Measurements from ENCODE around the gene TOMM34. TPM values are rescaled to one million over a fixed set of nuclear protein-coding genes. Genes with fewer than 3 reads are reported as not detected.

Gene TOMM34
- total and polyA plus RNA-seq, 2 experiments from 2014 or later, result 27.4 to 38.7 TPM

DNA sequence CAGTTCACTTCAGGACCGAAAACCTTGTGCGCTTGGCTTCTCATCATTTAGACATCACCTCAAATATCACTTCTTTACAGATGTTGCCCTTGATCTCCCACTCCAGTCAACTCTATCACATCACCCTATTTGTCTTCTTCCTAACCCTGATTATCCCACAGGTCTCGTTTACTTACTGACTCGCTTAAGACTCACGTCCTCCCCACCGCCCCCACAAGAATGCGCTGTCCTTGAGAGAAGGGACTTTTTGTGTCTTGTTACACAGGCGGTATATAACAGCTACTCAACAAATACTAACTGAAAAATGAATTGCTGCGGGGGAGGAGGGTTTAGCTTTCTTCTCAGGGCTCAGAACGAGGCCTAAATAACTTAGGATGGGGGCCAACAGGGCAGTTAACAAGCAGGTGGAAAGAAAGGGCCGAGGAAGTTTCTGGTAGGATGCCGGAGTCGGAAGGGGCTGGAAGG lies 527 bp downstream of the TOMM34 start (continued):
- TF ChIP-seq, protein P1, sequence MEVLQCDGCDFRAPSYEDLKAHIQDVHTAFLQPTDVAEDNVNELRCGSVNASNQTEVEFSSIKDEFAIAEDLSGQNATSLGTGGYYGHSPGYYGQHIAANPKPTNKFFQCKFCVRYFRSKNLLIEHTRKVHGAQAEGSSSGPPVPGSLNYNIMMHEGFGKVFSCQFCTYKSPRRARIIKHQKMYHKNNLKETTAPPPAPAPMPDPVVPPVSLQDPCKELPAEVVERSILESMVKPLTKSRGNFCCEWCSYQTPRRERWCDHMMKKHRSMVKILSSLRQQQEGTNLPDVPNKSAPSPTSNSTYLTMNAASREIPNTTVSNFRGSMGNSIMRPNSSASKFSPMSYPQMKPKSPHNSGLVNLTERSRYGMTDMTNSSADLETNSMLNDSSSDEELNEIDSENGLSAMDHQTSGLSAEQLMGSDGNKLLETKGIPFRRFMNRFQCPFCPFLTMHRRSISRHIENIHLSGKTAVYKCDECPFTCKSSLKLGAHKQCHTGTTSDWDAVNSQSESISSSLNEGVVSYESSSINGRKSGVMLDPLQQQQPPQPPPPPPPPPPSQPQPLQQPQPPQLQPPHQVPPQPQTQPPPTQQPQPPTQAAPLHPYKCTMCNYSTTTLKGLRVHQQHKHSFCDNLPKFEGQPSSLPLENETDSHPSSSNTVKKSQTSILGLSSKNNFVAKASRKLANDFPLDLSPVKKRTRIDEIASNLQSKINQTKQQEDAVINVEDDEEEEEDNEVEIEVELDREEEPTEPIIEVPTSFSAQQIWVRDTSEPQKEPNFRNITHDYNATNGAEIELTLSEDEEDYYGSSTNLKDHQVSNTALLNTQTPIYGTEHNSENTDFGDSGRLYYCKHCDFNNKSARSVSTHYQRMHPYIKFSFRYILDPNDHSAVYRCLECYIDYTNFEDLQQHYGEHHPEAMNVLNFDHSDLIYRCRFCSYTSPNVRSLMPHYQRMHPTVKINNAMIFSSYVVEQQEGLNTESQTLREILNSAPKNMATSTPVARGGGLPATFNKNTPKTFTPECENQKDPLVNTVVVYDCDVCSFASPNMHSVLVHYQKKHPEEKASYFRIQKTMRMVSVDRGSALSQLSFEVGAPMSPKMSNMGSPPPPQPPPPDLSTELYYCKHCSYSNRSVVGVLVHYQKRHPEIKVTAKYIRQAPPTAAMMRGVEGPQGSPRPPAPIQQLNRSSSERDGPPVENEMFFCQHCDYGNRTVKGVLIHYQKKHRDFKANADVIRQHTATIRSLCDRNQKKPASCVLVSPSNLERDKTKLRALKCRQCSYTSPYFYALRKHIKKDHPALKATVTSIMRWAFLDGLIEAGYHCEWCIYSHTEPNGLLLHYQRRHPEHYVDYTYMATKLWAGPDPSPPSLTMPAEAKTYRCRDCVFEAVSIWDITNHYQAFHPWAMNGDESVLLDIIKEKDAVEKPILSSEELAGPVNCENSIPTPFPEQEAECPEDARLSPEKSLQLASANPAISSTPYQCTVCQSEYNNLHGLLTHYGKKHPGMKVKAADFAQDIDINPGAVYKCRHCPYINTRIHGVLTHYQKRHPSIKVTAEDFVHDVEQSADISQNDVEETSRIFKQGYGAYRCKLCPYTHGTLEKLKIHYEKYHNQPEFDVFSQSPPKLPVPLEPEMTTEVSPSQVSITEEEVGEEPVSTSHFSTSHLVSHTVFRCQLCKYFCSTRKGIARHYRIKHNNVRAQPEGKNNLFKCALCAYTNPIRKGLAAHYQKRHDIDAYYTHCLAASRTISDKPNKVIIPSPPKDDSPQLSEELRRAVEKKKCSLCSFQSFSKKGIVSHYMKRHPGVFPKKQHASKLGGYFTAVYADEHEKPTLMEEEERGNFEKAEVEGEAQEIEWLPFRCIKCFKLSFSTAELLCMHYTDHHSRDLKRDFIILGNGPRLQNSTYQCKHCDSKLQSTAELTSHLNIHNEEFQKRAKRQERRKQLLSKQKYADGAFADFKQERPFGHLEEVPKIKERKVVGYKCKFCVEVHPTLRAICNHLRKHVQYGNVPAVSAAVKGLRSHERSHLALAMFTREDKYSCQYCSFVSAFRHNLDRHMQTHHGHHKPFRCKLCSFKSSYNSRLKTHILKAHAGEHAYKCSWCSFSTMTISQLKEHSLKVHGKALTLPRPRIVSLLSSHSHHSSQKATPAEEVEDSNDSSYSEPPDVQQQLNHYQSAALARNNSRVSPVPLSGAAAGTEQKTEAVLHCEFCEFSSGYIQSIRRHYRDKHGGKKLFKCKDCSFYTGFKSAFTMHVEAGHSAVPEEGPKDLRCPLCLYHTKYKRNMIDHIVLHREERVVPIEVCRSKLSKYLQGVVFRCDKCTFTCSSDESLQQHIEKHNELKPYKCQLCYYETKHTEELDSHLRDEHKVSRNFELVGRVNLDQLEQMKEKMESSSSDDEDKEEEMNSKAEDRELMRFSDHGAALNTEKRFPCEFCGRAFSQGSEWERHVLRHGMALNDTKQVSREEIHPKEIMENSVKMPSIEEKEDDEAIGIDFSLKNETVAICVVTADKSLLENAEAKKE (CRISPR knock-in tag; IDR thresholded peaks at IDR 0.05), result no peak
- TF ChIP-seq, protein P2, sequence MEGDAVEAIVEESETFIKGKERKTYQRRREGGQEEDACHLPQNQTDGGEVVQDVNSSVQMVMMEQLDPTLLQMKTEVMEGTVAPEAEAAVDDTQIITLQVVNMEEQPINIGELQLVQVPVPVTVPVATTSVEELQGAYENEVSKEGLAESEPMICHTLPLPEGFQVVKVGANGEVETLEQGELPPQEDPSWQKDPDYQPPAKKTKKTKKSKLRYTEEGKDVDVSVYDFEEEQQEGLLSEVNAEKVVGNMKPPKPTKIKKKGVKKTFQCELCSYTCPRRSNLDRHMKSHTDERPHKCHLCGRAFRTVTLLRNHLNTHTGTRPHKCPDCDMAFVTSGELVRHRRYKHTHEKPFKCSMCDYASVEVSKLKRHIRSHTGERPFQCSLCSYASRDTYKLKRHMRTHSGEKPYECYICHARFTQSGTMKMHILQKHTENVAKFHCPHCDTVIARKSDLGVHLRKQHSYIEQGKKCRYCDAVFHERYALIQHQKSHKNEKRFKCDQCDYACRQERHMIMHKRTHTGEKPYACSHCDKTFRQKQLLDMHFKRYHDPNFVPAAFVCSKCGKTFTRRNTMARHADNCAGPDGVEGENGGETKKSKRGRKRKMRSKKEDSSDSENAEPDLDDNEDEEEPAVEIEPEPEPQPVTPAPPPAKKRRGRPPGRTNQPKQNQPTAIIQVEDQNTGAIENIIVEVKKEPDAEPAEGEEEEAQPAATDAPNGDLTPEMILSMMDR (conservative IDR thresholded peaks at IDR 0.05; ENCODE audit: low read depth in 2 of 2), result no peak
- TF ChIP-seq ZNF331 (CRISPR knock-in tag; IDR thresholded peaks at IDR 0.05; ENCODE audit: low read depth), result no peak
- TF ChIP-seq JUNB (IDR thresholded peaks at IDR 0.05; ENCODE audit: unreplicated experiment), result no peak

DNA sequence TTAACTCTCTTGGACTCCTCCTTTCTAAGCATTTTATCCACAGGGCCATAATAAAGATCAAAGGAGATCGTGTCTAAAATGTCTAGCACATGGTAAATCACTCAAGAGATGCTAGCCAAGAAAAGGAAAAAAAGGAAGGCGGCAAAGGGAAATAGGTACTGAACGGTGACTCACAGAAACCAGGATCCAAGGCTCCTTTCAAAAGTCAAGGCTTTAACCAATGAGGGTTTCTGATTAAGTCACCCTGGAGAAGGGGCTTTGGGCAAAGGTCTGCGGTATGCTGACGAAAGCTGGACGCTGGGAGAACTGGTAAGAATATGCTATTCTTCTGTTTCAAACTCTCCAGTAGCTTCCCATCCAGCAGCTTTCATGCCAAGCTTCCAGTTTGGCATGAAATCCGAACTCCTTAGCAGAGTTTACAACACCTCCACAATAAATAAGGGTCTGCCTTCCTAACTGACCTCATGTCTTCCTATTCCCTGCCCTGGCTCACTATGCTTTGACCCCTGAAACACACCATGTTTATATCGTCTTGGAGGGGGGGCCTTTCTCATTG lies 1.0 kb downstream of the TOMM34 start:
- Mint-ChIP-seq H3K27ac (peak overlapping the region; percentile 95; the same call in 1 of the 2 replicates), H3K27me3 (ENCODE audit: insufficient read depth, low read depth, poor library complexity) (peaks cover 14% of the 10 kb centered on the region), H3K4me1 (peaks cover 30% of the 10 kb centered on the region), H3K36me3 (ENCODE audit: low read depth) (peaks cover 24% of the 10 kb centered on the region), H3K4me3 (peak overlapping the region; percentile 97), H3K9me3 (no peaks in the 10 kb centered on the region)
- peak overlapping the region; percentile 85 for H3K4me3 ChIP-seq
- DNase-seq (ENCODE audit: low spot score), result no peak
- H3K4me1 ChIP-seq (ENCODE audit: insufficient read depth), result peaks cover 30% of the 10 kb centered on the region
- peaks cover 35% of the 10 kb centered on the region for H3K27me3 ChIP-seq (ENCODE audit: insufficient read depth)
- H3K4me2 ChIP-seq, result peak overlapping the region; percentile 85
- H4K20me1 ChIP-seq (replicated peaks; ENCODE audit: insufficient read depth), result peaks cover 14% of the 10 kb centered on the region
- H3F3A ChIP-seq (replicated peaks; ENCODE audit: low read depth), result no peaks in the 10 kb centered on the region
- H2AFZ ChIP-seq, result peak overlapping the region; percentile 95; the same call in 1 of the 2 replicates
- H3K9me2 ChIP-seq (ENCODE audit: insufficient read depth), result no peaks in the 10 kb centered on the region
- ATAC-seq, result no peak
- no peak overlapping the region for H3K27ac ChIP-seq (ENCODE audit: low read depth)
- H3K36me3 ChIP-seq (ENCODE audit: insufficient read depth), result peaks cover 15% of the 10 kb centered on the region
- peaks cover 28% of the 10 kb centered on the region for H3K79me2 ChIP-seq (replicated peaks; ENCODE audit: insufficient read depth)
- TF ChIP-seq CREB1 (CRISPR knock-in tag; IDR thresholded peaks at IDR 0.05; ENCODE audit: low read depth) (no peak), STAT1 (IDR thresholded peaks at IDR 0.05; ENCODE audit: unreplicated experiment) (no peak), ZNF114 (CRISPR knock-in tag; IDR thresholded peaks at IDR 0.05) (no peak)
- TF ChIP-seq, protein P1 (CRISPR knock-in tag; IDR thresholded peaks at IDR 0.05), result no peak

All from GM23338 (cell line).